Measurements from ENCODE around the gene WNT9B.

The WNT9B gene

DNA sequence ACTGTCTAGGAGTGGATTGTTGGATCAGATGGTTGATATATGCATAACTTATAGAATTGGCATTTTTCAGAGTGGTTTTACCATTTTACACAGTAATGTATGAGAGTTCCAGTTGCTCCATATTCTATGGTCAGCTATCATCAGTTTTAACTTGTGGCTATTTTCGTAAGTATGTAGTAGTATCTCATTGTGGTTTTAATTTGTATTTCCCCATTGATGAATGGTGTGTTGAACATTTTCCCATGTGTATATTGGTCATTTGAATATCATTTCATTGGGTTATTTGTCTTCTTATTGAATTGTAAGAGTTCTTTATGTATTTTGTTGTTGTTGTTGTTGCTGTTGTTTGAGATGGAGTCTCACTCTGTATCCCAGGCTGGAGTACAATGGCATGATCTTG lies 6.2 kb downstream of the WNT9B start:
- TF ChIP-seq GATA2 (IDR thresholded peaks at IDR 0.05; ENCODE audit: low read depth, low read length) (no peak), GATA3 (IDR thresholded peaks at IDR 0.05; ENCODE audit: low read depth, low read length) (no peak)

DNA sequence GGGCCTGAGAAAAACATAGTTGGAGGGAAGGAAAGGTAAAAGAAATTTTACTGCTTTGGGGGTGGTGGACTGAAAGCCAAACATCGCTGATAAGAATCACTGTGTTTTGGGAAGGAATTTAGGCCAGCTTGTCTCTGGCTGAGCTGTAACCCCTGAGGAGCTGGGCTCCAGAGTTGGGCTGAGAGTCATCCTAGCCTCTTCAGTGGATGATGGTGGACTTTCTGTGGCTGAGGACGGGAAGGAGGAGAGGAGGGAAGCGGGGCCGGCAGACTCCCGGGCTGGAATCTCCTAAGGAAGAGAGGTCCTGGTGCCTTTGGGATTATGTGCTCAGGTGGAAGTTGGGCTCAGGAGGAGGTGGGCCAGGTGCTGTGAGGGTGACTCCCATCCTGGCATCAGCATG lies 8.6 kb downstream of the WNT9B start:
- TF ChIP-seq GATA3 (IDR thresholded peaks at IDR 0.05; ENCODE audit: low read depth, low read length) = no peak
- TF ChIP-seq GATA2 (IDR thresholded peaks at IDR 0.05; ENCODE audit: low read depth, low read length) = peak; percentile 8; the same call in 1 of the 2 replicates

GRCh38 chr17:46862949-46863348 lies 11.6 kb downstream of the WNT9B start:
- TF ChIP-seq GATA2 (IDR thresholded peaks at IDR 0.05; ENCODE audit: low read depth, low read length) (no peak), GATA3 (IDR thresholded peaks at IDR 0.05; ENCODE audit: low read depth, low read length) (no peak)

- no peak for TF ChIP-seq GATA2 (IDR thresholded peaks at IDR 0.05; ENCODE audit: low read depth, low read length)
Observed at GRCh38 chr17:46863383-46864121, 12.2 kb downstream of the WNT9B start.

GRCh38 chr17:46865100-46865499 lies 13.7 kb downstream of the WNT9B start:
- no peak for TF ChIP-seq GATA2 (IDR thresholded peaks at IDR 0.05; ENCODE audit: low read depth, low read length)
- TF ChIP-seq GATA3 (IDR thresholded peaks at IDR 0.05; ENCODE audit: low read depth, low read length) = no peak

GRCh38 chr17:46866325-46866724 lies 14.9 kb downstream of the WNT9B start:
- TF ChIP-seq GATA2 (IDR thresholded peaks at IDR 0.05; ENCODE audit: low read depth, low read length) (peak; percentile 43; the same call in 1 of the 2 replicates), GATA3 (IDR thresholded peaks at IDR 0.05; ENCODE audit: low read depth, low read length) (no peak)

- TF ChIP-seq GATA2 (IDR thresholded peaks at IDR 0.05; ENCODE audit: low read depth, low read length) (no peak), GATA3 (IDR thresholded peaks at IDR 0.05; ENCODE audit: low read depth, low read length) (no peak)
Observed at GRCh38 chr17:46866747-46867146, 15.4 kb downstream of the WNT9B start.

- no peak for TF ChIP-seq GATA2 (IDR thresholded peaks at IDR 0.05; ENCODE audit: low read depth, low read length)
- TF ChIP-seq GATA3 (IDR thresholded peaks at IDR 0.05; ENCODE audit: low read depth, low read length) = no peak
Observed at GRCh38 chr17:46868689-46869187, 17.4 kb downstream of the WNT9B start.

DNA sequence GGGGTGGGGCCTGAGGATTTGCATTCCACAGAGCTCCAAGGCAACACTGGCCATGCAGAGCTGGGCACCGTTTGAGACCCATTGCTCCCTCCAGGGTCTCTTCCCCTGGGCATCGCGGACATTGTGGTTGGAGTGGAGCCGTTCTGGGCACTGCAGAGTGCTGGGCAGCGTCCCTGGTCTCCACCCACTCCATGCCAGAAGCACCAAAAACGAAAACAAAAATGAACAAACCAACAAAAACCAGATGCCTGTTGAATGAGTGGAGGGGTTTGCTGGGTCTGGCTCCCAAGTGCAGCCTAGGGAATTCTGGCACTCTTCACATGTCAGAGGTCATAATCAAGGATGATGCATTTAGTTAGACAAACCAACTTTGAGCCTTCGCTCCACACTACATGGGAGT lies 17.9 kb downstream of the WNT9B start:
- TF ChIP-seq GATA2 (IDR thresholded peaks at IDR 0.05; ENCODE audit: low read depth, low read length) = no peak
- no peak for TF ChIP-seq GATA3 (IDR thresholded peaks at IDR 0.05; ENCODE audit: low read depth, low read length)

GRCh38 chr17:46869975-46870803 lies 18.8 kb downstream of the WNT9B start:
- no peak for TF ChIP-seq GATA2 (IDR thresholded peaks at IDR 0.05; ENCODE audit: low read depth, low read length)
- TF ChIP-seq GATA3 (IDR thresholded peaks at IDR 0.05; ENCODE audit: low read depth, low read length) = no peak

- TF ChIP-seq GATA3 (IDR thresholded peaks at IDR 0.05; ENCODE audit: low read depth, low read length) = no peak
- TF ChIP-seq GATA2 (IDR thresholded peaks at IDR 0.05; ENCODE audit: low read depth, low read length) = no peak
Observed at GRCh38 chr17:46872421-46872820, 21.0 kb downstream of the WNT9B start.

GRCh38 chr17:46873941-46874645 lies 22.7 kb downstream of the WNT9B start:
- TF ChIP-seq GATA2 (IDR thresholded peaks at IDR 0.05; ENCODE audit: low read depth, low read length) = no peak
- no peak for TF ChIP-seq GATA3 (IDR thresholded peaks at IDR 0.05; ENCODE audit: low read depth, low read length)

GRCh38 chr17:46874906-46875305 lies 23.5 kb downstream of the WNT9B start:
- TF ChIP-seq GATA2 (IDR thresholded peaks at IDR 0.05; ENCODE audit: low read depth, low read length) = no peak
- TF ChIP-seq GATA3 (IDR thresholded peaks at IDR 0.05; ENCODE audit: low read depth, low read length) = no peak

GRCh38 chr17:46875849-46876352 lies 24.5 kb downstream of the WNT9B start:
- TF ChIP-seq GATA3 (IDR thresholded peaks at IDR 0.05; ENCODE audit: low read depth, low read length) = no peak
- no peak for TF ChIP-seq GATA2 (IDR thresholded peaks at IDR 0.05; ENCODE audit: low read depth, low read length)

All from SH-SY5Y (cell line).